ENCODE results near the gene C16orf92.

- TF ChIP-seq, protein P1, sequence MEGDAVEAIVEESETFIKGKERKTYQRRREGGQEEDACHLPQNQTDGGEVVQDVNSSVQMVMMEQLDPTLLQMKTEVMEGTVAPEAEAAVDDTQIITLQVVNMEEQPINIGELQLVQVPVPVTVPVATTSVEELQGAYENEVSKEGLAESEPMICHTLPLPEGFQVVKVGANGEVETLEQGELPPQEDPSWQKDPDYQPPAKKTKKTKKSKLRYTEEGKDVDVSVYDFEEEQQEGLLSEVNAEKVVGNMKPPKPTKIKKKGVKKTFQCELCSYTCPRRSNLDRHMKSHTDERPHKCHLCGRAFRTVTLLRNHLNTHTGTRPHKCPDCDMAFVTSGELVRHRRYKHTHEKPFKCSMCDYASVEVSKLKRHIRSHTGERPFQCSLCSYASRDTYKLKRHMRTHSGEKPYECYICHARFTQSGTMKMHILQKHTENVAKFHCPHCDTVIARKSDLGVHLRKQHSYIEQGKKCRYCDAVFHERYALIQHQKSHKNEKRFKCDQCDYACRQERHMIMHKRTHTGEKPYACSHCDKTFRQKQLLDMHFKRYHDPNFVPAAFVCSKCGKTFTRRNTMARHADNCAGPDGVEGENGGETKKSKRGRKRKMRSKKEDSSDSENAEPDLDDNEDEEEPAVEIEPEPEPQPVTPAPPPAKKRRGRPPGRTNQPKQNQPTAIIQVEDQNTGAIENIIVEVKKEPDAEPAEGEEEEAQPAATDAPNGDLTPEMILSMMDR (IDR thresholded peaks at IDR 0.05), result no peak
- TF ChIP-seq POLR2AphosphoS5 (IDR thresholded peaks at IDR 0.05) (no peak), POLR2A (IDR thresholded peaks at IDR 0.05; ENCODE audit: low read depth) (no peak)
These were observed 44.6 kb downstream of the C16orf92 start for GRCh38 chr16:30067584-30067916.

Measured in esophagus muscularis mucosa (tissue), 3 donors.